ENCODE results near the gene BTC.
"Not testable (repeated sequence)": the region's sequence is repeated elsewhere in the genome, so short reads cannot be mapped to it uniquely, and the experiment has no call there.

DNA sequence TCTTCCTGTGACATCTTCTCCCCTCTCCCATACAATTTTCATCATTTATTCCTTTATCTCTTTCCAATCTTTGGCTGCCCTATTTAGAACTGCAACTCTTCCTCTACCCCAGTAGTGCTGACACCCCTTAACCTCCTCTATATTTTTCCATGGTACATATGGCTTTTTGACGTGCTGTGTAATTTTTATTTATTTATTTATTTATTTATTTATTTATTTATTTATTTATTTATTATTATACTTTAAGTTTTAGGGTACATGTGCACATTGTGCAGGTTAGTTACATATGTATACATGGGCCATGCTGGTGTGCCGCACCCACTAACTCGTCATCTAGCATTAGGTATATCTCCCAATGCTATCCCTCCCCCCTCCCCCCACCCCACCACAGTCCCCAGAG, 17.7 kb upstream of the BTC start:
- TF ChIP-seq, protein P1, sequence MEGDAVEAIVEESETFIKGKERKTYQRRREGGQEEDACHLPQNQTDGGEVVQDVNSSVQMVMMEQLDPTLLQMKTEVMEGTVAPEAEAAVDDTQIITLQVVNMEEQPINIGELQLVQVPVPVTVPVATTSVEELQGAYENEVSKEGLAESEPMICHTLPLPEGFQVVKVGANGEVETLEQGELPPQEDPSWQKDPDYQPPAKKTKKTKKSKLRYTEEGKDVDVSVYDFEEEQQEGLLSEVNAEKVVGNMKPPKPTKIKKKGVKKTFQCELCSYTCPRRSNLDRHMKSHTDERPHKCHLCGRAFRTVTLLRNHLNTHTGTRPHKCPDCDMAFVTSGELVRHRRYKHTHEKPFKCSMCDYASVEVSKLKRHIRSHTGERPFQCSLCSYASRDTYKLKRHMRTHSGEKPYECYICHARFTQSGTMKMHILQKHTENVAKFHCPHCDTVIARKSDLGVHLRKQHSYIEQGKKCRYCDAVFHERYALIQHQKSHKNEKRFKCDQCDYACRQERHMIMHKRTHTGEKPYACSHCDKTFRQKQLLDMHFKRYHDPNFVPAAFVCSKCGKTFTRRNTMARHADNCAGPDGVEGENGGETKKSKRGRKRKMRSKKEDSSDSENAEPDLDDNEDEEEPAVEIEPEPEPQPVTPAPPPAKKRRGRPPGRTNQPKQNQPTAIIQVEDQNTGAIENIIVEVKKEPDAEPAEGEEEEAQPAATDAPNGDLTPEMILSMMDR (IDR thresholded peaks at IDR 0.05) = not testable (repeated sequence)
- TF ChIP-seq EP300 (IDR thresholded peaks at IDR 0.05; ENCODE audit: low read depth); POLR2A (IDR thresholded peaks at IDR 0.05); POLR2AphosphoS5 (IDR thresholded peaks at IDR 0.05): not testable (repeated sequence)

All from transverse colon (tissue), 4 donors.